BE2C (cell line): ENCODE measurements around the gene PTPN3.

Experiments
- DNase-seq: peaks from one replicate; pipeline ENCODE4 v3.0.0-alpha.2; 2020
- H3K27me3 ChIP-seq: fragments of 250-450 bp; sonication (Bioruptor Pico); 2 replicates; pipeline ENCODE4 v1.5.1; 2020; ENCODE audit warnings: mild to moderate bottlenecking
- H3K36me3 ChIP-seq: fragments of 250-450 bp; sonication (Bioruptor Pico); 2 replicates; pipeline ENCODE4 v1.5.1; 2020; ENCODE audit warnings: mild to moderate bottlenecking
- H3K4me1 ChIP-seq: fragments of 250-450 bp; sonication (Bioruptor Pico); 2 replicates; pipeline ENCODE4 v1.5.1; 2020
- H3K4me3 ChIP-seq: 2 replicates; pipeline ENCODE4 v1.5.1; 2011; ENCODE audit warnings: low read depth, low read length
- H3K9me3 ChIP-seq: fragments of 250-450 bp; sonication (Bioruptor Pico); 2 replicates; pipeline ENCODE4 v1.5.1; 2020
- CTCF ChIP-seq: IDR thresholded peaks from 2 replicates; pipeline ENCODE4 v1.5.1; 2012; ENCODE audit warnings: mild to moderate bottlenecking, low read depth, low read length

Gene PTPN3

GRCh38 chr9:109428854-109429253 is 69.3 kb downstream of the PTPN3 start:
- no peak for TF ChIP-seq CTCF
- Histone ChIP-seq H3K9me3 (no peaks in the 10 kb centered on the region), H3K36me3 (no peaks in the 10 kb centered on the region), H3K4me1 (no peaks in the 10 kb centered on the region), H3K4me3 (no peak overlapping the region), H3K27me3 (no peaks in the 10 kb centered on the region)
- DNase-seq: no peak

DNA sequence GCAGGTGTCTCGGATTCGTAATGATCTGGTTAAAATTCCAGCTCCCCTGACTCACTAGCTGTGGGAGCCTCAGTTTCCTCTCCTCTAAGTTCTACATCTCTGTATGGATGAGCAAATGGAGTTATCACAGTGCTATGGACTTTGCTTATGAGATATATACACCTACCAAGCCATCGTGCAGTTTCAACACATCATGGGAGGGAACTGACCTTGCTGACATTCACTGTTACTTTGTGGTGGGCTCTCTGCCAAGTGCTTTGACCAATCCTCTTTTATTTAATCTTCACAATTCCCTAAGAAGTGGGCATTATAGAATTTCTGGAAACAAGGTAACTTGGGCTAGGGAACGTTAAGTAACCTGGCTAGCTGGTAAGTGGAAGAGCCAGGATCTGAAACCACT is 70.2 kb downstream of the PTPN3 start:
- Histone ChIP-seq H3K4me3 (no peak overlapping the region), H3K27me3 (no peaks in the 10 kb centered on the region), H3K4me1 (no peaks in the 10 kb centered on the region), H3K9me3 (no peaks in the 10 kb centered on the region), H3K36me3 (no peaks in the 10 kb centered on the region)
- no peak for DNase-seq
- TF ChIP-seq CTCF: no peak

DNA sequence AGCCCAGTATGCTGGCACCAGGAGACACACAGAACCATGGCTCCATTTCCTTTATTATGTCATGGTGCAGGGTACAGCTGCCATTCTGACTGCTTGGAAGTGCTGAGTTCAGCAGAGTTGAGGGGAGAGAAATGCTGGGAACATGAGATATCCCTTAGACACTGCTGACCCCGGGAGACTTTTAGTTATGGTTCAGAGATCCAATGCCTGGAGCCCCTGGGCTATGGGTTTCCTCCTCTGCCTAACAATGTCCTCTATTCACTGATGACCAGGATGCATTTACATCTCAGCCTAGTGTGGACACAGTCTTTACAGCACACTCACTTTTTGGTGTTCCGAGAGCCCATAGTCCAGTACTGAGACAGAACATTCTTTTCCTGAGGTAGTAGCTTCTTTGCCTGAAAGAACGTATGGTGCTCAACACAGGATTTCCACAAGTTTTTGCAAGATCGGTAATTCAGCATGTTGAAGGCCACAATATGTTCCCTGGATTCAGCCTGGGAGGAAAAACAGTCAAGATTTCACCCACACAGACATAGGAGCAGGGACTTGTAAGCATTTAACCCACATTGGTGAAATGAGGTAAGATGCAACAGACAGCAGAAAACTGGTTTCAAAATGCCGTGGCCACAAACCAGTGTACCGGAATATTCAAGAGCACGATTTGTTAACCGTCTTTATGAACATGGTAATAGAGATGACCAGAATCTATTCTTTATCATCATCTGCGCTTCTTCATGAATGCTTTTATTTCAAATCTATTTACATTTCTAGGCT is 71.3 kb downstream of the PTPN3 start:
- Histone ChIP-seq H3K36me3 (no peaks in the 10 kb centered on the region), H3K4me1 (no peaks in the 10 kb centered on the region), H3K27me3 (no peaks in the 10 kb centered on the region), H3K9me3 (no peaks in the 10 kb centered on the region), H3K4me3 (no peak overlapping the region)
- no peak for DNase-seq
- no peak for TF ChIP-seq CTCF

DNA sequence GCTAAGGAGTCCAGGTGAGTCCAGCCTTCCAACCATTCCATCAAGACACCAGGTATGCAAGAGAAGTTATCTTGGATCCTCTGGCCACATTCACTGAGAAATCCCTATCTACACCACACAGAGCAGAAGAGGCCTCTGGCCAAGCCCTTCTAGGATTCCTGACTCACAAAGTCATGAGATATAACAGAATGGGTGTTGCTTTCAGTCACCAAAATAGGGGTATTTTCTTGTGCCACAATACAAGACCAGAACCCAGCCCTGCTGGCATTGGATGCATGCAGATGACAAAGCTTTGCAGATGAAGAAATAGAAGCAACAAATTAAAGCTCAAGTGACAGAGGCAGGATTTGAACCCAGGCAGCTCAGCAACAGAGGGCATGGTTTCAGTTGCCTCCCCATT is 73.5 kb downstream of the PTPN3 start:
- no peak overlapping the region for H3K4me3 ChIP-seq
- DNase-seq: no peak
- H3K9me3 ChIP-seq: no peaks in the 10 kb centered on the region
- H3K4me1 ChIP-seq: no peaks in the 10 kb centered on the region
- no peak for TF ChIP-seq CTCF
- no peaks in the 10 kb centered on the region for H3K27me3 ChIP-seq
- no peaks in the 10 kb centered on the region for H3K36me3 ChIP-seq

DNA sequence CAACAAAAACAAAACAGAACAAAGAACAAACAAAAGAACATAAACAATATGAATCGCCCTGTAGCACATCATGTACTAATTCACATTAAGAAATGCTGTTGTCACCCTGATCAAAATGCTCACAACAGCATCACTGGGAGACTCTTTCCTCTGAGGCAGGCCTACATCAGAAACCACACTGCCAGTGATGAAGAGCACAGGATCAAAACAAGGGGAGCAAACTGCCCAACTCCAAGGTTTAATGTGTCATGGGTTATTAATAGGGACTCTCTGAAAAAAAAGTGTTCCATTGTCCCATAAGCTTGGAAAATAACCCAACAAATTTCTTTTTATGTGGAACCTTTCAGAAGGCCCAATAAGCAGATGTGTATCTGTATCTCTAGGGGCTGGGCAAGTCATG is 74.2 kb downstream of the PTPN3 start:
- no peak for TF ChIP-seq CTCF
- H3K36me3 ChIP-seq: no peaks in the 10 kb centered on the region
- no peak overlapping the region for H3K4me3 ChIP-seq
- H3K27me3 ChIP-seq: no peaks in the 10 kb centered on the region
- no peak for DNase-seq
- H3K4me1 ChIP-seq: no peaks in the 10 kb centered on the region
- no peaks in the 10 kb centered on the region for H3K9me3 ChIP-seq

DNA sequence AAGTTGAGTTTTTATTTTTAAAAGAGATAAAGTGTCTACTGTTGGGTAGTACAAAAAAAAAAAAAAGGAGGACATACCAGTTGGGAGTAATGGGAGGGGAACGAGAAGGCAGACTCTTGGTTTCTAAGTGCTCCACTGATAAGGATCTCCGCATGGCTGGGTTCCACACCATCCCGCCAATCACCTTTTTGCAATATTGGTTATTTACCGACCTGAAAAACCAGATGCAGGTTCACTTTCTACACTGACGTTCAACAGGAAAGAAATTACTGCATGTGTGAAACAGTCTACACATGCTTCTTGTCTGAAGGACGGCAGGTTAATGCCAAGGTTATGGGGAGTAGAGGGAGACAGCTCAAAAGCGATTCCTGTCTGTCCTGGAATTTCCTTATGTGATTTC is 75.5 kb downstream of the PTPN3 start:
- Histone ChIP-seq H3K4me3 (no peak overlapping the region), H3K36me3 (no peaks in the 10 kb centered on the region), H3K27me3 (no peaks in the 10 kb centered on the region; the same call in 1 of the 2 replicates), H3K4me1 (no peaks in the 10 kb centered on the region), H3K9me3 (no peaks in the 10 kb centered on the region)
- no peak for TF ChIP-seq CTCF
- DNase-seq: no peak
